ENCODE data around the gene RGL3. TPM values are rescaled to one million over a fixed set of nuclear protein-coding genes. Genes with fewer than 3 reads are reported as not detected.

The RGL3 gene
- total RNA-seq, 1 experiment from 2014 or later = 65.9 TPM

- peaks cover 52% of the 10 kb centered on the region for H3K27me3 Mint-ChIP-seq (ENCODE audit: low read depth)
- no peak overlapping the region for H3K56ac ChIP-seq (ENCODE audit: insufficient read length, low read depth, low read length)
- no peak for TF ChIP-seq CTCF (conservative IDR thresholded peaks at IDR 0.05)
- no peak overlapping the region for H2BK12ac ChIP-seq (ENCODE audit: insufficient read length, low read depth, low read length)
- no peak overlapping the region for H3K14ac ChIP-seq (ENCODE audit: insufficient read depth, low read length)
- H3K9me3 ChIP-seq (ENCODE audit: control insufficient read depth, low read depth, low read length) = no peaks in the 10 kb centered on the region
- no peak overlapping the region for H3K4me2 ChIP-seq (ENCODE audit: insufficient read depth, insufficient read length, low read length)
- no peak overlapping the region for H4K91ac ChIP-seq (ENCODE audit: insufficient read length, low read depth, low read length)
- no peaks in the 10 kb centered on the region; a peak in 2 of 7 replicates for H3K36me3 Mint-ChIP-seq (ENCODE audit: insufficient read depth in 1 of 3, low read depth in 3 of 3)
- H2BK20ac ChIP-seq (ENCODE audit: low read depth, low read length, poor library complexity, severe bottlenecking) = no peak overlapping the region
- no peak overlapping the region for H2BK120ac ChIP-seq (ENCODE audit: low read depth, low read length, poor library complexity, severe bottlenecking)
- no peaks in the 10 kb centered on the region for H4K20me1 ChIP-seq (ENCODE audit: control insufficient read depth, insufficient read depth, insufficient read length)
- no peak overlapping the region for H3K27ac Mint-ChIP-seq
- no peak overlapping the region for H3K27ac ChIP-seq (ENCODE audit: insufficient read length, low read depth, low read length)
- H2BK5ac ChIP-seq (ENCODE audit: insufficient read length, low read length) = no peak overlapping the region
- H3K79me2 ChIP-seq (ENCODE audit: insufficient read depth, low read length) = no peaks in the 10 kb centered on the region
- H4K5ac ChIP-seq (ENCODE audit: insufficient read length, low read depth, low read length) = no peak overlapping the region
- H3K27me3 ChIP-seq (ENCODE audit: insufficient read depth, low read length) = no peaks in the 10 kb centered on the region; the same call in 1 of the 2 replicates
- H2BK15ac ChIP-seq (ENCODE audit: low read depth, low read length) = no peak overlapping the region
- H3K9ac ChIP-seq (ENCODE audit: extremely low read depth, insufficient read length, low read length) = no peak overlapping the region
- H3K23me2 ChIP-seq (ENCODE audit: insufficient read length, low read depth, low read length, poor library complexity, severe bottlenecking) = peaks cover 12% of the 10 kb centered on the region
- H3K18ac ChIP-seq (ENCODE audit: insufficient read length, low read depth, low read length) = no peak overlapping the region
- no peak overlapping the region for H3K23ac ChIP-seq (ENCODE audit: insufficient read length, low read depth, low read length)
- H2AFZ ChIP-seq (ENCODE audit: low read length) = no peak overlapping the region
- peaks cover 2% of the 10 kb centered on the region; the same call in 1 of the 2 replicates for H3K4me1 ChIP-seq (ENCODE audit: insufficient read depth, low read length)
- no peak for DNase-seq
- peaks cover 13 to 36% of the 10 kb centered on the region in 2 experiments for H3K4me1 Mint-ChIP-seq
- H3K4ac ChIP-seq (ENCODE audit: low read depth, low read length) = no peak overlapping the region
- no peak overlapping the region for H2AK5ac ChIP-seq (ENCODE audit: insufficient read length, low read length)
- peak overlapping the region in 1 of 2 experiments; percentile 35; a peak in 1 of 5 replicates for H3K4me3 Mint-ChIP-seq
- H4K8ac ChIP-seq (replicated peaks; ENCODE audit: insufficient read length, low read depth, low read length) = no peak overlapping the region
- H3K79me1 ChIP-seq (ENCODE audit: insufficient read depth, low read depth, low read length, poor library complexity, severe bottlenecking) = no peaks in the 10 kb centered on the region
- no CpG with 5 or more reads among the region's 11 CpGs for WGBS (ENCODE audit: extremely low coverage, insufficient read length, low lambda C conversion rate)
- H3T11ph ChIP-seq (ENCODE audit: low read length) = no peak overlapping the region
- H3K9me3 Mint-ChIP-seq = no peaks in the 10 kb centered on the region; a peak in 1 of 5 replicates
Measured at GRCh38 chr19:11359421-11359820, 59.7 kb downstream of the RGL3 start.

Measured in H9 (cell line).